NCI-H82 treated with DMSO at 0.1 percent for 48 hours (cell line): ENCODE data around the gene MBOAT2.

ENCODE experiments used
- DNase-seq: peaks from one replicate; lab custom pipeline; 2025; ENCODE audit not compliant: unreplicated experiment; lab: John Stamatoyannopoulos, UW

MBOAT2 gene

DNA sequence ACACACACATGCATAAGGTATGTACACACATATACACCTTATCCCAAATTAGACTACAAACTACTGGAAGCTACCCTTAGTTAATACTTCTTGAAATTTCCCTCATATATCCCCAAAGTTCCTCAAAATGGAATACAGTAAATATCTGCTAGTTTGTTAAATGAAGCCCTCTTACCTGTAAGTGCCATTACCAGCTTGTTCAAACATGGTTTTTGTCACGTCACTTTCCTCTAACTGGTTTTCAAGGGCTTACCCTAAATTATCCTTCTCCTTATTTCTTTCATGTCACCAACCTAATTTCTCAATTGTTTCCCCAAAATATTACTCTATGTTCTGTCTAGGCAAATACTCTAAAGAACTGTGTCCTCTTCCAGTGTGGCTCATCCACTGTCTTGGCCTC, 141.7 kb downstream of the MBOAT2 start:
- no peak for DNase-seq

DNA sequence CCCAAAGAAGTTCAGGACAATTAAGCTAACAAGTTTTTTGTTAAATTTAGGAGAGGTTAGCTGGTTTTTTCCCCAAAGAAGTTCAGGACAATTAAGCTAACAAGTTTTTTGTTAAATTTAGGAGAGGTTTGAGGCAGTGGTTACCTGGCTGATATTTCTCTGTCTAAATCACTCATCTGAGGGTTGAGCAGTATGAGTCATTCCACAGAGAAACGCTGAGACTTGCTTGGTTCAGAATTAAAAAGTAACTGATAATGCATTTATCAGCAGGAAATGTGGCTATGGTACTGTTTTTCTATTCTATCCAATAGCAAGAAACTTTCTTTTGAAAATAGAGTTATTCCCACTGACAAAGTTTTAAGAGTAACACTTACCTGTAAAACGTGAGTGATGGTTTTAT, 143.2 kb downstream of the MBOAT2 start:
- no peak for DNase-seq

DNA sequence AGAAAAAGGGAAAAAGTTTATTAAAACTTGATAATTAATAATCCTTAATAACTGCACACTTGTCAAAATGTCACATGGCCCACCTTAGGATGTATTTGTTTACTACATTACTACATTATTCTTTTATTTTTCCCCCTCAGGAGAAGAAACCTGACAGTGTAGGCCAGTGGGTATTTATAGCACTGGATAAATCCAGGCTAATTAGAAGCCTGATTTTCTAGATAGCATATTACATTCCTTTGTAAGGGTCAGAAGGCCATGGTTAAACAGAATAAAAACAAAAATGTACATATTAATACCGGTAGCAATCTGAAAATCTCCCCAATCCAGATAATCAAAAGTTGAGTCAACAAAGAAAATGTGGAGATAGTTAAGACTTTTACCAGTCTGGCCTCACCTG, 144.6 kb downstream of the MBOAT2 start:
- DNase-seq: no peak

DNA sequence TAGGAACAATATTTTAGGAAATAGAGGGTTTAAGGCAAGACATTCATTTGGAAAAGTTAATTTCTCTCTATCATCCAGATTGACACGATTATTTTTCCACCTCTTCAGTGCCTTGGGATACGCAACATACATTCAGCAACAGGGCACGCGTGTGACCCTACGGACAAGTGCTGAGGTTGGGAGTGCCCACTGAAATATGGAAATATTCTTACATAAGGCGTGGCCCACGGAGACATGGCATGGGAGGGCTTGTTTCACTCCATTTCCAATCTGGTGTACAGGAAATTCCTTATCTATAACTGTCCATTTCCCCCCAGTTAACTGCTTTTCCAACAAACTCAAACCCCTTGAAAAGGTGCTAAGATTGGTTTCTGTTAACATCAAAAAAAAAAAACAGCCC, 145.2 kb downstream of the MBOAT2 start:
- no peak for DNase-seq

DNA sequence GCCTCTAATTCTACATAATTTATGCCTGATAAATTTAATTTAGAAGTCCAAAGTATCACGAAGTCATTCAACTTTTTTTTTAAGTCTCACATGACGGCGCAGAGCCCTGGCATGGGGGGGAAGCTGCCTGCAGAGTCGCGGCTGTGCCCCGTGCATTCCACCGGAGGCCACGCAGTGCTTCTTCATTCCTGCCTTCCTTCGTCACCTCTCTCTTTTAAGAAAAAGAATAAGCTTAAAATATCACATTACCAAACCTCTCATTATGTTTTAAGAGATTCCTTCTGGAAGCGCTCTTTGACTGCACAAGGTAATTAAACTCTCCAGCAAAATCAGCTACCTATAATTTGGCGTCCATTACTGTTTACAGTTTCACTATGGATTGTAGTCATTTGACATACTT, 145.8 kb downstream of the MBOAT2 start:
- DNase-seq: no peak

DNA sequence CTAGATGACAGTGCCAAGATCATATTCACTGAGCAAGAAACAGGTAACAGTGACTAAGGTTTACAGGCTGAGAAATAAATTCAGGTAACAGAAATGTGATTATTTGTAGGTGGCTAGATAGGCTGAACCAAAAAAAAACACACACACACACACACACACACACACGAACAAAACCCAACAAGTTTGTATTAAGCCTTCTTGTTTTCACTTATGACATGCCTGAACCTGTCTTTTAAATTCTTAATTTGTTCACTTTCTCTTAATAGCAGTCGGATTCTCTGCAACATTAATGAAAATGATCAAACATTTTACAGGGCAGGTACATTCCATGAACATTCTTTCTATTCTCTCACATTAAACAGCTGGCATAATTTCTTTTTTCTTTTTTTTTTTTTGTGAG, 147.3 kb downstream of the MBOAT2 start:
- DNase-seq: no peak

DNA sequence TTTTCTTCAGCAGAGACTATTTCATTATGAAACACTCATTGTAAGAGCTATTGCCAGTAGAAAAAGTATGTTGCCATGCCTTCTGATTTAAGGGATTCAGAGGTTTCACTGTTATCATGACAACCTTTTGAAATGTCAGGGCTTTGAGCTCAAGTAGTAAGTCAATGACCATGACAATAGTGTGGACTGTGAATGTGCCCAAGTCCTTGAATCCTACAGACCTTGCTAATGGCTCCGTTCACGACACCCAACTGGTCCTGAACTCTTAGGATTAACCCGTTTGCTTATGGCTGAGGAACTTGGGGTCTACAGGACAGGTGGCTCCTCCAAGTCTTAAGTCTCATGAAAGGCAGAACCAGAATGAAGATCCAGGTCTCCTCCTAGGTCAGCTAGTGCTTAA, 148.5 kb downstream of the MBOAT2 start:
- DNase-seq: no peak

DNA sequence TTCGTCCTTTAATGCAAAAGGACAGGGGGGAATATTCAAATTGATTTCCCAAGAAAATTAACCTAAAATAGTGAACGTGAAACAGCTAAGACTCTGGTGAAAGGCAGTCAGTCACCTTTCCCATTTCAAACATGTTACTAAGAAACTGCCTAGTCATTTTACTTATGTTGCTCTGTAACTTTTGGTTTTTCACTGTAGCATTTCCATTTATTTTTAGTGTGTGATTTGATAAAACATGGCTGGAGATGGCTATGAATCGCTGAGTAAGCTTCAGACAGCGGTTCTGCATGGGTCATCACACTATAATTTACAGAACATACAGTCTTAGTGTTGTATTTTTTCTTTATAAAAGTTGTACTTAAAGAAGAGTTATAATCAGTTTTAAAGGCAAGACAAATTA, 150.1 kb downstream of the MBOAT2 start:
- no peak for DNase-seq

DNA sequence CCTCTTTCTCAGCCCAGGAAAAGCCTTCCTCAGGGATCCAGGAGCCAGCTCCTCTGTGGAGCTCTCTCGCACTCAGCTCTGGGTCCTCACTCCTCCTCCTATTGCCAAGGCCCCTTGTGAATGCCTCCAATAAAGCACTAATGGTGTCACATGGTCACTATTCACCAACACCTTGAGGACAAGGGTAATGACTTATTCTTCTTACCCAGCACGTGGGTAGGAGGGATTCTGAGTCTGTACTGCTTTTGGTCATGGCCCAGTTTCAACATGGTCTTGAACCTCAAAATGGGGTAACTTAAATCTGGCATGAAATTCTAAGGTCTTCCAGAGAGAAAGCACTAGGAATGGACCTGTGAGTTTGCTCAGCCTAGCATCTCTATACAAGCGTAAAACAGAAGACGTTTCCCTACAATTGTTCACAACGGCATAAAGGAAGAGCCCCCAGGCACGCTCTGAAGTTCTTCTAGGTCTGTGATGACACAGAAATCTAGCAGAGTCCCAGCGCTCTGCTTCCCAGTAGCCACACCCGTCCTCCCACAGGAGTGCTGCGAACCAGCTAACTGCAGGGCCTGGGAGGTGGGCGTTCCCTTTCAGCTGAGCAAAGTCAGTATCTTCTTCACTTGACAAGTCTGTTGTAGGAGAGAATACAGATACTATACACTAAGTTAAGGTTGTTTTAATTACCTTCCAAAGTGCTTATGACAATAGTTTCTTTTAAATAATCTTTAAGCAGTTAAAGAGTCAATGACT, 151.5 kb downstream of the MBOAT2 start:
- DNase-seq: no peak

DNA sequence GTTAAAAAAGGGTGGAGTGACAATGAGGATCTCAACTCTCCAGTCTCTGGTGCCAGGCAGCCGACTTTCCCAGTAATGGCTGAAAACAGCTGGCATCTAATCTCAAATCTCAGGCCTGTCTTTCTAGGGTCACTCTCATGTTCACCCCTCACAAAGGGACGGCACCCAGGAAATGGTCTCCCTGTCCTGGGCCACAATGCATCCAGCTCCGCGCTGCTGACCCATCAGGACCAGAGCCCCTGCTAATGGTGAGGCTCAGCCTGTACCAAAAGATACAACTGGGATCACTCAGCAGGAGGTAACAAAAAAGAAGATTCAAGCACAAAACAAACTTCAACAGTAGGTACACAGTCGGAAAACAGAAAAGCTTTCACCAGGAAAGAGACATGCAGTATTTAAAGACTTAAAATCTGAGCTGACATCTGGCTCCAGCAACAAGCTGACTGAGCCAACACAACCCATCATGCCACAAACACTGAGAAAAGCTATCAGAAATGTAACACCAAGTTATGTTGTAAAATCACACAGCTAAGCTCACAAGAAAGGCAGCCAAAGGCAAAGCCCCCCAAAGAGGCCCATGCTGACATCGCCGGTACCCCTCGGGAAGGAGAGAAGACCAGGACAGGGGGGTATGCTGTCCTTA, 152.5 kb downstream of the MBOAT2 start:
- DNase-seq: no peak

DNA sequence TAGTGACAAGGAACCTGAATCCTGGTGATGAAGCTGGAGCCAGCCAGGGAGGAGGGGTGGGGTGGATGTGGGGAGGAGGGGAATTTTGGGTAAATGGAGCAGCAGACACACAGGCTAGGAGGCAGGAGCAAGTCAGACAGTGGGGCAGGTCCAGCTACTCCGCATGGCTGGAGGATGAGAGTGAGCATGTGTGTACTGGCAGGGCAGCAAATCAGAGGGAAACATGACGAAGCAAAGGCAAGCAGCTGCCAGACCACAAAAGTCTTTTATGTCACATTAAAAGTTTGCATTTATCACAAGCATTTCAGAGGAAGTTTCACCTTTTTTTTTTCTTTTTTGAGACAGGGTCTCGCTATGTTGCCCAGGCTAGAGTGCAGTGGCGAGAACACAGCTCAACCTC, 154.2 kb downstream of the MBOAT2 start:
- DNase-seq: no peak

DNA sequence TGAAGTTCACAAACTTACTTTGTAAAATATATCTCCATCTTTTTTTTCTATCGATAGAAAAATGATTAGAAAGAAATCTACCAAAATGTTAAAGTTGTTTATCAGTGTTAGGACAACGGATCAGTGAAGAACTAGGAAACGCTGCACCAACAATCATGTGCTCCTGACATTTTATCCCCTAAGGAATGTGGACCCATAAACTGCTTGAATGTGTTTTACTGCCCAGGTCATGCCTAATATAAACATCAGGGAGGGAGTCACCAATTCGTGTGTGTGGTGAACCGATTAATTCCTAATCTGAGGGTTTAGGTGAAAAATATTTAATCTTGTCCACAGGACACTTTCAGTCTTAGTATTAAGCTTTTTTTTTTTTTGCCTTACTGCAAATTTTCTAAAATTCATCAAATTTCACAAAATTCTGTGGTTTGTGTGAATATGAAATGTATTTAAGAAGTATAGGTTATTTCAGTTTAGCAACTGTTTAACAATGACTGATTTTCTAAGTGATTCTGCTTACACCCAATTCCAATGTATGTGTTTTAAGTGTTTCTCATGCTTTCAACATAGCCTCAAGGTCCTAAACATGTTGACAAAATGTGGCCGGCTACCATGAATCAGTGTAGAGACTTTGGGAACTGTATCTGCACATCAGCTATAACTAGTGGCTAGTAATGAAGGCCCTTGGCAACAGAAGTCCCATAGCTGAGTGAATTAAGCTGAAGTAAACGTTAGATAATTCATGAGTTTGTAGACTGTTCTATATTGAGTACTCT, 155.0 kb downstream of the MBOAT2 start:
- no peak for DNase-seq

DNA sequence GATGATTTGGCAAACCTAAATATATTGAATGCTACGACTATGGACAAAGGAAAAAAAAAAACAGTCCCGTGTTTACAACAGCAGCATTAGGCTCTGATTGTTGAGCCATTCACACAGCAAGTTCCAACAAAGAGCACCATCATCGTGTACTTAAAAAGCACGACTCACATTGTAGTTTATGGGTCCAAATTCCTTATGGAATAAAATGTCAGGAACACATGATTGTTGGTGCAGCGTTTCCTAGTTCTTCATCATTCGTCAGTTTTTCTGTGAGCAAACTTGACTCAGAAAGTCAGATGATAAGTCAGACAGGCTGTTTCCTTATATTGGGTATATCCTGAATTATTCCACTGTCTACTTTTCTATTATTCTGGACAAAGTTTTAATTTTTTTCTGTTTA, 156.1 kb downstream of the MBOAT2 start:
- no peak for DNase-seq

DNA sequence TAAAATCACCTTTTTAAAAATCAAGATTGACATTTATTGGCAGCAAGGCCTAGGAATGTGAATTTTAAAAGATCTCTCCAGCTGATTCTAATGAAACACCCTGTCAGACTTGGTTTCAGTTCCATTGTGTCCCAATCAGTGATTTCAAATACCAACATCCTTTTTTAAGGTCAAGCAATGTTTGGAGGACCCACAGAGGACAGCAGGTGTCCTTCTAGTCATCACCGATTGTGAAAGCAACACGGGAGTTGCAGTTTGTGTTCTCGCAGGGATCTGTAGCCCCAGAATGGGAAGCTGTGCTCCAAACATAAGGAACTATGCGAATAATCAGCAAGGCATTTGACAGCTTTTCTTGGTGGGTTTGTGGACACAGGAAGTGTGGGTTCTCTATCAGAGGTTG, 161.6 kb downstream of the MBOAT2 start:
- no peak for DNase-seq

DNA sequence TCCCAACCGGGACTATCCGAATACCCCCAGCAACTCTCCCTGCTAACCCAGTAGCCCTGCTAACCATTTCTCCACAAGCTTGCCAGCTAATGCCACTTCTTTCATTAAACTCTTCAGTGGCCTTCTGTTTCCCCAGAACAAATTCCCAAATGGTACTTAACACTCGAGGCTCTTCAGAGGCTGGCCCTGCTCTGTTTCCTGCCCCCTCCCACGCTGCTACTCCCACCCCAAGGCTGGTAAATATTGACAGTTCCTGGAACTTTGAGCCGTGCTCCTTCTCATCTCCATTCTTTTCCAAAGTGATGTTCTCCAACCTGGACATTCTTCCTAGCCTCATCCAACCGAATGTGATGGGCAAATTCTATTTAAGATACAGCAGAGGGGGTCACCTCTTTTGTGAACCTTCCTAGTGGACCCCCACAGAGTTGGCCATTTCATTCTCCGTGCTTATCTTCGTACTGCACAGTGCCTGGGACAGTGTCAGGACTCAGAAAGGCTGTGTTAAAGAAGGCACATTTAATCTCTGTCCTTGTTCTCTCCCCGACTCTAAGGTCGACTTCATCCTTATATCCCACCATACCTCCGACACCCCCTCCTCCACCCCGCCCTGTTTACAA, 162.9 kb downstream of the MBOAT2 start:
- no peak for DNase-seq

DNA sequence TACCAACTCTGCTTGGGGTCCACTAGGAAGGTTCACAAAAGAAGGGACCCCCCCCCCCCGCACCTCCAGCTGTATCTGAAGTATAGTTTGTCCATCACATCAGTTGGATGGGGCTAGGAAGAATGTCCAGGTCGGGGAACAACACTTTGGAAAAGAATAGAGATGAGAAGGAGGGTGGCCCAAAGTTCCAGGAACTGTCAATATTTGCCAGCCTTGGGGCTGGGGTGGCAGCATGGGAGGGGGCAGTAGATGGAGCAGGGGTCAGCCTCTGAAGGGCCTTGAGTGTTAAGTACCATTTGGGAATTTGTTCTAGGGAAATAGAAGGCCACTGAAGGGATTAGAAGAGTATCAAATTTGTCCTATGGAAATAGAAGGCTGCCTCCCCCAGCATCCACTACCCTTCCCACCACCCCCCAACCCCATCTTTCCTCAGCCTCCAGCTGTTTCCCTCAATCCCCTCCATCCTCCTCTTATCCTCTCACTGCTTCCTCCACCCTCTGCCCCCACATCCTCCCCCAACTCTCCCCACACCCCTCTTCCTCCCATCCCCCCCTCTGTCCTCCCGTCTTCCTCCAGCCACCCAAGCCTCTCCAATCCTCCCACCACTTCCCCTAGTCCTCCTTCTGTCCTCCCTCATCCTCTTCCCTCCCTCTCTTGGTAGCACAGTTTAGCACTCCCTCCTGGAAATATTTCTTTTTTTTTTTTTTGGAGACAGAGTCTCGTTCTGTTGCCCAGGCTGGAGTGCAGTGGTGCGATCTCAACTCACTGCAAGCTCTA, 164.1 kb downstream of the MBOAT2 start:
- DNase-seq: no peak

DNA sequence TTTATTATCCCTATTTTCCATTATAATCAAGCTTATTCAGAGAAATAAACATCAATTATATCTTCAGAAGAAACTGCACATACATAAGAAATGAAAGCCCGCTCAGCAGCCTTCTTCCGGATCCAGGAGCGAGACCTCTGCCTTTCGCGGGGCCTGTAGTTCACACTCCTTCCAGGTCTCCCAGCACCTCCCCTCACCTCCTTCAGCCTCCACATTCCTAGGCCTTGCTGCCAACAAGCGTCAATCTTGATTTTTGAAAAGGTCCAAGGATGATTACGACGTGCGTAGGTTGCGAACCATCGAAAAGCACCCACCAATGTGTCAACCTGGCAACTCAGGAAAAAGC, 165.7 kb downstream of the MBOAT2 start:
- no peak for DNase-seq

DNA sequence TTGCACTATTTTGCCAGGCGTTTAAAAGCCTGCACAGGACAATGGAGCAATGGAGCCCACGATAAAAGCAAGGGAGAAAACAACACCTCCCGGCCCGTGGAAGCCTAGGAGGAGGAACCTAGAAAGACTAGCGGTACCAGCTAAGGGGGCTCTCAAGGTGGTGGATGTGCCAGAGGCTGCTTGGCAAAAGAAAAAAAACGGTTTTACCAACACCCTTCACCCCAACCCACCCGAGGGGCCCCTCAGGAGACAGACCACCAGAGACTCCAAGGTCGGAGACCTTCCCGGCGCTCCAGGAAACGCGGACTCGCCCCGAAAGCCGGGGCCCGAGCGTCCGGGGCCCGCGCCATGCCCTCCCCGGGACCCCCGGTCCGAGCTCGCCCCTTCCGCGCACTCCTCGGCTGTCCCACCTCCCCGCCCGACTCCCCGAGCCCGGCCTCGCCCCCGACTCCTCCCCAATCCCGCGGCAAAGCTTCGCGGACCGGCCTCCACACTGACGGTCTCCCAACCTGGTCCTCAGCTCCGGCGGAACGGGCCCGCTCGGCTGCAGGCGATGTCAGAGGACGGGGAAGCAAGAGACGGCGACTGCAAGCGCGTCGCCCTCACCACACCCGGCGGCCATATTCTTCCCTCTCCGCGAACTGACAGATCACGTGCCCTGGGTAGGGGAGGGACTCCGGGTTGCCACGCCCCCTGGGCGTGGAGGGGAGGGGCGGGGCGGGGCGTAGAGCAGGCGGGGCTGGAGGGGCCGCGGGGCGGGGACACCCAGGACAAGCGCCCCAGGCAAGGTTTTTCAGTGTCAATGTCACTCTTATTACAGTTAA, 166.3 kb downstream of the MBOAT2 start, which contains the start of gene KIDINS220:
Gene KIDINS220 (minus strand): TSS at position 643 of the 824 bp plus-strand sequence. CDS start 10,520 bp downstream, outside the sequence.
- DNase-seq: peak; percentile 56

DNA sequence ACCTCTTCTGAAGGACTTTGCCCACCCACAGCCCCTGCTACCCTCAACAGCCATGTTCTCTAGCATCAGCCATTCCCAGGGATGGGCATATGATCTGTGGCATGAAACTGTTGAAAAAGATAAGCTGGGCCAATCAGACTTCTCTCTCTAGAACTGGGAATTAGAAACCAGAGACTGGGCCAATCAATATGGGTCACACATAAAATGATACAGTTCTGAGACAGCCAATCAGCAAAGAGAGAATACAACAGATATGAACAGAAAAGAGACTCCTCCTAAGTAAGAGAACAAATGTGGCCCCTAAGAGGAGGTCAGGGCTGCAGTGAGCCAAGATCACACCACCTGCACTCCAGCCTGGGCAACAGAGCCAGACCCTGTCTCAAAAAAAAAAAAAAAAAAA, 168.2 kb downstream of the MBOAT2 start:
- no peak for DNase-seq

DNA sequence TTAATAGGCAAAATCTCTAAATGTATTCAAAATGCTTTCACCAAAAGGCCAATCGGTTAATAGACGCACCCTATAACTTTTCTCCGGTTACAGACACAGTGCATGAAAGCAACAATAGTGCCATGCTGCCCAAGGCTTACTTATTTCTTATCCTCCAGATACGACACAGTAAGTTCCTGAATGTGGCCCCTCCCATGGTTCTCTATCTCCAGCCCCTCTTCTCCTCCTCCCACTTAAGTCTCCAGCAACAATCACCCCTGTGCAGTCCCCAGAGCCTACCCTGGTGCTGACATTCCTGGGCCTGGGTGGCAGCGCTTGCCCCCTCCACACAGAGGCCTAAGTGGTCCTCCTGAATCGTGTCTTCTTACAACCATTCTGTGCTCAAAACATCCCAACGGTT, 169.6 kb downstream of the MBOAT2 start:
- DNase-seq: no peak
